Fibroblast of upper back skin (primary cell): ENCODE data around the gene PAX6.

Experiments
- DNase-seq: peaks from one replicate; pipeline ENCODE4 v3.0.0-alpha.2; 2013

The PAX6 gene

DNA sequence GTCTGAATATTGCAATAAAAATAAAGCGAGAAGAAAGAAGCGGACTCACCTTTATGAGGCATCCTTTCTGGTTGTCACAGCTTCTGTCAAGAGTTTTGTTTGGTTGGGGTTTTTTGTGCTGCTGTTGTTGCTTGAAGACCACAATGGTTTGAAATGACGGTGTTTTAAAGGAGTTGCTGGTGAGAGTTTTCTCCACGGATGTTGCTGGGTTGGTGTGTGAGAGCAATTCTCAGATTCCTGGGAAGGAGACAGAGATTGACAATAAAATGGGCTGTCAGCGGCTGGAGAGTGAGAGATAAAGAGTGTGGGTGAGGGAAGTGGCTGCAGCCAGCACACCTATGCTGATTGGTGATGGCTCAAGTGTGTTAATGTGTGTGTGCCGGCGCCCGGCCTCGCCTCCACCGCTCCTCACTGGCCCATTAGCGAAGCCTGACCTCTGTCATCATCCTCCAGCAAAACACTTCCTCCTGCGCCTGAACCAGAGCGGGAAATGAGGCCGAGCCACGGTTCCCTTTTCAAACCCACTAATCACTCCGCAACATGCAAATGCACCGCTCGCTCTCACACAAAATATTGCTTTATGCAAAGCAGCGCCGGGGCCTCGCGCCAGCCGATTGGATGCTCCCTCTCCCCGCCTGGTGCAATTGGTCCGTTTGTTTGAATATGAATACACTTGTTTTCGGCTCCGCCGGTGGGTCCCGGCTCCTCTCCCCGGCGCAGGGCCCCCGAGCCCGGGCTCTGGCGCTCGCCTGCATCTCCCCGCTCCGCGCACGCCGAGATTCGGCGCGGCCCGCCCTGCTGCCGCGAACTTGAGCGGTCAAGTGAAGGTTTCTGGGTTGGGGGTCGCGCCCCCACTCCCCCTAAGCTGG, at the start of gene PAX6:
Gene PAX6, minus strand, starts transcription at position 544 of the 869 bp plus-strand sequence. CDS start 4,911 bp downstream, outside the sequence.
- DNase-seq, result peak; percentile 56

GRCh38 chr11:31860391-31860790, 49.3 kb upstream of the PAX6 start:
- no peak for DNase-seq

DNA sequence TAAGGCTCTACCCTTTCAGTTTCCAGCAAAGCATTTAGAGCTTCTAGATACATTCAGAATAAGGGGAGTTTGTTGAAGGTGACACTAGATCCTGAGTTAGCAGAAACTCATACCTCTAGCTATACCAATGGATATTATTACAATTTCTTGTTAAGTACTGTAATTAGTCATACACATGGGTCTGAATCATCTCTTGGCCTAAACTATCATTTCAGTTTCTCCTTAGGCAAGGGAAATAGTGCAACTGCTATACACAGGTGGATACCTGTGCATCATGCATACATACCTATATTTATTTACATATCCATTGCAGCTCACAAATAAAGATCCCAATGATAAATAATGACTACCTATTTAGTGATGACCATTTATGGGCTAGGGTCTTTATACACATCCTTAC, 45.1 kb upstream of the PAX6 start:
- DNase-seq, result no peak

DNA sequence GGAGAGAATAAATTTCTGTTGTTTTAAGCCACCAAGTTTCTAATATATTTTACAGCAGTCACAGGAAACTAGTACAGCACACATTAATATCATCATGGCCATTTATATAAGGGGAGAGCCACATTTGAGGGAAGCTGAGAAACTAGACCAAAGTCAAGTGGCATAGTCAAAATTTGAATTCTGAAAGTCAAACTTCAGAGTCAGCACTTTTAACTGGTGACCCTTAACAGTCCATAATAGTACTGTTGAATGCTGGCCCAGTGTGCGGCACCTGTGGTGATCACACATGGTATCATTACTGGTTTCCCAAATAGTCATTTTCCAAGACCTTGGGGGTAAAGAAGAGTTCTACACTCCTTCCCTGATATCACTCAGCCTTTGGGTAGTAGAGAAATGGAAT, 44.3 kb upstream of the PAX6 start:
- no peak for DNase-seq

DNA sequence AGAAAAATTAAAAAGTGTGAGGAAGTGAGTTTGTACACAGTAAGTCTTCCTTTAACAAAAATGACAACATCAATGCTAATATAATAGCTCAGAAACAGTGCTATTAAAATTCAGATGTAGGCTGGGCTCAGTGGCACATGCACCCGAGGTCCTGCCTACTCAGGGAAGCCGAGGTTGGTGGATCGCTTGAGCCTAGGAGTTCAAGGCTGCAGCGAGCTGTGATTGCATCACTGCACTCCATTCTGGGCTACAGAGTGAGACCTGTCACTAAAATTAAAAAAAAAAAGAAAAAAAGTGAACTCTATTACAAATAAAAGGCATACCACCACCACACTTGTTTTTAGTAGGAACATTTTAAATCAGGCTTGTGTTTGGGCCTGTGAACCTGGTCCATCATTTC, 39.2 kb upstream of the PAX6 start:
- DNase-seq, result no peak

- no peak for DNase-seq
These were observed 36.6 kb upstream of the PAX6 start for GRCh38 chr11:31847761-31848160.

DNA sequence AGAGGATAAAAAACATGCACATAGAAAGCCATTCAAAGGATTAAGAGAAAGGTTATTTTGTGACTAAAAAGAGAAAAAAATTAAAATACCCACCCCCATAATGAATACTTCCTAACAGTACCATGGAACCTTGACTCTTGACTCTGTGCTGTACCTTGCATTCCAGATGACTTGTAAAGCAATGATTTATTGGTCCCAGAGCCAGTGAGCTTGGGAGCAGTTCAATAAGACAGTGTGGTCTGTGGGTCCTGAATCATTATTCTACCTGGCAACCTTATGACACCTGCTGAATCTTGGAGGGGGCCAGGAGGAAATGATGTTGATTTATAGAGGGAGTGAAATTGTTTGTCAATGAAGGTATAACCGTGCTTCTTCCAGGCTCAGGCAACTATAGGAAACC, 34.2 kb upstream of the PAX6 start:
- no peak for DNase-seq

- DNase-seq, result no peak
These were observed 33.2 kb upstream of the PAX6 start for GRCh38 chr11:31844351-31844750.

- no peak for DNase-seq
These were observed 30.3 kb upstream of the PAX6 start for GRCh38 chr11:31841435-31841834.

- DNase-seq, result no peak
These were observed 23.1 kb upstream of the PAX6 start for GRCh38 chr11:31834237-31834636.

- no peak for DNase-seq
These were observed 19.3 kb upstream of the PAX6 start for GRCh38 chr11:31830406-31830805.

- no peak for DNase-seq
These were observed 17.1 kb upstream of the PAX6 start for GRCh38 chr11:31828217-31828616.

DNA sequence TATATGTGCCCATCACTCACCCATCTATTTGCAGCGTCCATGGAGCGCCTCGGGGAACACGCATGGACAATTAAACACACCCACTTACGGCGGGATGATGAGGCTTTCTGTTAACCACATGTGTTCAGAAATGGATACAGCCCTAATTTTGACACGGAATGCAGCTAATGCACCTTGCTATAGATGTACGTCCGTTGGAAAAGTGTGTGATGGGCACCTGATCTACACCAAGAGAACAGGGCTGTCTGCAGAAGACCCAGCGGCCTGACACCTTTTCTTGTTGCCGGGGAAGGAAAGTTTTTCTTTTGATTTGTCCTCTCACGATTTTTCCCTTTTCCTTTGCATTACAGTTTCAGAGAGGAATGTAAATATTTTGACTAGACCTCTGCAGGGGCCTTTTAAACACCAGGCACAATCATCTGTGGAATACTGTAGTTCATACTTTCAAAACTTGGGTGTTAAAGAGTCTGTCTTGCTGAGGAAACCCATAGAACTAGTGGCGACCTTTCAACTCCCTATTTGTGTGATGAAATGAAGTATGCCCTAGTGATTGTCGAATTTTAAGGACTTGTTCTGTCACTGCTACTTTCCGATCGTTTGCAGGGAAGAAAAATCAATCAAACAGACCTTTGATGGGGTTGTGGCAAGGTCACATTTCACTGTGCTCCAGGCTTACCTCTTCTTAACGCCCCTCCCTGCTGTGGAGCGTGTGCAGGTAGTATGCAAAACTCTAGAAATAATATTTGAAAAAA, 16.5 kb upstream of the PAX6 start:
- peak; percentile 28 for DNase-seq

GRCh38 chr11:31826536-31827438, 15.7 kb upstream of the PAX6 start:
- no peak for DNase-seq

DNA sequence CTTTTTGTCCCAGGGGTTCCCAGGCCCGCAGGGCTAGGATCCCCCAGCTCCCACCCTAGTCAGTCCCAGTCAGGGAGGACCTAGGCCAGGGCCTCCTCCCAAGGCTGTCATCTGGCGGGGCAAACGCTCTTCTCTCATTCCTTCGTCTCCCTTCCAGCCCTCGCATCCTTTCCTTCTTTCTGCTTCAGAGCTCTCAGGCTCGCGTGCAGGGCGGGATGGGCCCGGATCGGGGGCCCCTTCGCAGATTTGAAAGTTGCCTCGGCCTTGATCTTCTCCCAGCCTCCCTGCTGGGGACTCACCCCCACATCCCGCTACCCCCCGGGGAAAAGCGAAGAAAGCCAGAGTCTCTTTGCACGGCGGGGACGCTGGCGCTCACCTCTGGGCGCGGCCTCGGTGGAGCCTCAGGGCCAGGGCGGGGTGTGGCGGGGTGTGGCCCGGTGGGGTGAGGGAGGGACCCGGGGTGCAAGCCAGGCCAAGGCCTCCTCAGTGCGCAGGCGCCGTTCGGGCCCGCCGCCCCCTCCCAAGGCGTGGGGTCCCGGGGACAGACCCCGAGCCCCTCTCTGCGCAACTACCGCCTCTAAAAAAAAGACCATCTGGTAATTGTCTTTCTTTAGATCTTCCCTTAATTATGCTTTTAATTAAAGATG, 14.8 kb upstream of the PAX6 start:
- no peak for DNase-seq

GRCh38 chr11:31824879-31825837, 14.0 kb upstream of the PAX6 start:
- no peak for DNase-seq

DNA sequence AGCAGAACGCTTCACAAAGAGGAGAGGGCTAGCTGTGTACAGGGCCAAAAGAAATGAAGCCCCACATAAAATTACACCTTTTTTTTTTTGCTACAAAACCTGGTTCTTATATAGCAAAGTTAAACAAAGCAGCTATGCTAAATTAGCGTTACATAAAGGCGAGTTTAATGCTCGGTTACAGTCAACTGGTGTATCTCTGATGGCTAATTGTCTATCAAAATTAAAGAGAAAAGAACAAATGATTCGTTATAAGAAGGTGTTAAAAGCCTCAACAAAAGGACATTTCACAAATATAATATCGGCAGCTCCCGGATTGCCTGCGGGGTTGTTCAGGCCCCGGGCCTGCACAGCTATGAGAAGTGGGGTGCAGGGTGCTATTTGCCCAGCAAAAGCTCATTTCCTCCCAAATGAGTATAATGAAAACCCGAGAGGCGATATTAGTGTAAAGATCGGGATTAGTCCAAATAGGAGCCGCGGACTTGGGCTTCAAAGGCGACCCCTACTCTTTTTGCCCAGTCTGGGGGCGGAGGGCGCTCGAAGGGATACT, 13.3 kb upstream of the PAX6 start:
- DNase-seq, result no peak

- DNase-seq, result no peak
These were observed 12.7 kb upstream of the PAX6 start for GRCh38 chr11:31823644-31824331.

DNA sequence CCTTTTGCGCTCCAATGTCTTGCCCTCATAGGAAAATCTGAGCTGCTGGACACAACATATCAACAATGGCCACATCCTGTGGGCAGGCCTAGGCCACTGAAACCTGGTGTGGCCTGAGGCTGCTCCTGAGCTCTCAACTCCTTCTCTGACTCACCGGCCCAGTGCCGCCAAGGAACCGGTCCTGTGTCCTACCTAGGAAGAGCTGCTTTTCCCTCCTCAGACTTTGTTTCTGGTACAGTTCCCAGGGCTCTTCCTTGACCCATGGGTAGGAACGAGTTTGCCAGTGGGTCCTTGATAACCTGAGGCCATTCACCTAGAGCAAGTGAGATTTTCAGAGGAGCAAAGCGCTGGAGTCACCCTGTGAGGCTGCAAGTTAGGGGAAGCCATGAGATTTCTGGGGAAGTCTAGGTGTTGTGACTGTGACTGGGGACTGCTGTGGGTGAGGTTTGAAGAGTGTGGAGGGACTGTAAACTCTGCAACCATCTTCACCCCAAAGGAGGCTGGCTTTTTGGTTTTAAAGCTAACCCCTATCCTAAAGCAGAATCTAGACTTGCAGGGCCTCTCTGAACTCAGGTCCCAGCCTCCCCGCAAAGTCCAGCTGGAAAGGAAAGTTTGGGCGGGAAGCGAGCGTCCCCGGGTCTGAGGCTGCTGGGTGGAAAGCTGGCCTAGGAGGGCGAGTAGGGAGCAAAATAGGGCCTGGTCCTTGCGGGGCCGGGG, 12.0 kb upstream of the PAX6 start:
- no peak for DNase-seq
